Cardiac septum (tissue), 1 donor: ENCODE data around the gene RFXANK. TPM values are rescaled to one million over a fixed set of nuclear protein-coding genes. Genes with fewer than 3 reads are reported as not detected.
A peak's percentile ranks its signal among the peaks of the same experiment; 100 is the strongest.

Experiments
- DNase-seq: peaks from one replicate; pipeline ENCODE4 v3.0.0-alpha.2; 2020; ENCODE audit warnings: low spot score
- intact Hi-C: fragments of 100-400 bp; cut with DNase I; formaldehyde crosslinking; loops from one replicate; pipeline ENCODE4 v1.14.0; 2022
- total RNA-seq: library from RNA; stranded (reverse); fragmentation: NEBNext Ultra II Directional; extraction: Animal tissue kit (Norgen Biotek cat#: 25700); gene quantifications from one replicate; pipeline ENCODE4 v1.2.1, GENCODE V29; 2021
- donor health status: DM: no; HTN: no; CAD: no.

RFXANK gene
- total RNA-seq, 1 donor from 2014 or later, result 29.6 TPM

DNA sequence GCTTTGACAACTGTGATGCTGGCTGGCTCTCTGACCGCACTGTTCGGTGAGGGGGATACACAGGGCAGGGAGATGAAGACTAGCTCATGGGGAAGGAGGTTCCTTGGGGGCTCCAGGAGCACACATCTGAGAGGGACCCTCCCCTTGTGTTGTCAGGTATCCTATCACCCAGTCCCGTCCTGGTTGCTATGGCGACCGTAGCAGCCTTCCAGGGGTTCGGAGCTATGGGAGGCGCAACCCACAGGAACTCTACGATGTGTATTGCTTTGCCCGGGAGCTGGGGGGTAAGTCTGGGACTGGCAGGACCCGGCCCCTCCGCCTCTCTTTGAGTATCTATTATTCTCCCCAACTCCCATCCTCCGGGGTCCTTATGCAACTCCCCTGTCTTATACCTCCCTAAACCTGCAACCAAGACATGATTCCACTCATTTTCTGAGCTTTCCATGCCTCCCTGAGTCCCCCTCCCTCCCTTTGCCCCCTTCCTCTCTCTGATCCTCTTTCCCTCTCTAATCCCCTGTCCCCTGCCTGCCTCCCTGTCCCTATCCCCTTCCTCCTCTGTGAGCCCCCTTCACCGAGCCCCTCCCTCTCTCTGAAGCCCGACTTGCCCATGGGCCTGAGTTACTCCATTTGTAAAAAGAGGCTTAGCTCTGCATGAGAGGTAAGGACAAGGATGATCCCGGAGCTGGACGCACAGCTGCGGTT lies 32.2 kb downstream of the RFXANK start:
- DNase-seq, result no peak
- intact Hi-C loops, result no loop called here

DNA sequence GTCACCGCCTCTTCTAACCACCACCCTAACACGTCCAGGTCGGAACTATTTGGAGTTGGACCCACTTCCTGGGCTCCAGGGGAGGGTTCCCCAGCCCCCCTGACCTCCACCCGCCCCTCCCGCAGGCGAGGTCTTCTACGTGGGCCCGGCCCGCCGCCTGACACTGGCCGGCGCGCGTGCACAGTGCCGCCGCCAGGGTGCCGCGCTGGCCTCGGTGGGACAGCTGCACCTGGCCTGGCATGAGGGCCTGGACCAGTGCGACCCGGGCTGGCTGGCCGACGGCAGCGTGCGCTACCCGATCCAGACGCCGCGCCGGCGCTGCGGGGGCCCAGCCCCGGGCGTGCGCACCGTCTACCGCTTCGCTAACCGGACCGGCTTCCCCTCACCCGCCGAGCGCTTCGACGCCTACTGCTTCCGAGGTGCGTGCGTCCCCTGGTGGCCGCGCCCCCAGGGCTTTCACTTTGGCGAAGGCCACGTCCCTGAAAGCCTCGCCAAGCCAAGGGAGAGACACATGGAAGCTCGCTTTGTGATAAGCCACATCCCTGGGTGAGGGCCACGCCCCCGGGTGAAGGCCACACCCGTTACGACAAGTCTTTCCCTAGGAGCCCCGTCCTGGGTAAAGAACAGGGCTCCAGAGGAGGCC lies 32.9 kb downstream of the RFXANK start:
- DNase-seq, result peak; percentile 88
- intact Hi-C loops, result no loop called here

DNA sequence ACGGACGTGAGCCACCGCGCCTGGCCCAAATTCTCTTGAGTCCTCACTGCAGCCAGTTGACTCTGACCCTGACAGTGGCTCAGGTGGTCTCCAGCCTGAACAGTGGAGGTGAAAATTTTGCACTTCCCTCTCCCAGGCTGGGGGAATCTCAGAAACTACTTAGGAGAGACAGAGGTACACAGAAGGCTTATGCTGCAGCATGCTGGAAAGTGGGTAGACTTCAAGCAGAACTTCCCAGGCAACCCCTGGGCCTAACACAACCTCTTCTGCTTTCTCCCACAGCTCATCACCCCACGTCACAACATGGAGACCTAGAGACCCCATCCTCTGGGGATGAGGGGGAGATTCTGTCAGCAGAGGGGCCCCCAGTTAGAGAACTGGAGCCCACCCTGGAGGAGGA lies 34.1 kb downstream of the RFXANK start:
- intact Hi-C loops, result no loop called here
- DNase-seq, result no peak

DNA sequence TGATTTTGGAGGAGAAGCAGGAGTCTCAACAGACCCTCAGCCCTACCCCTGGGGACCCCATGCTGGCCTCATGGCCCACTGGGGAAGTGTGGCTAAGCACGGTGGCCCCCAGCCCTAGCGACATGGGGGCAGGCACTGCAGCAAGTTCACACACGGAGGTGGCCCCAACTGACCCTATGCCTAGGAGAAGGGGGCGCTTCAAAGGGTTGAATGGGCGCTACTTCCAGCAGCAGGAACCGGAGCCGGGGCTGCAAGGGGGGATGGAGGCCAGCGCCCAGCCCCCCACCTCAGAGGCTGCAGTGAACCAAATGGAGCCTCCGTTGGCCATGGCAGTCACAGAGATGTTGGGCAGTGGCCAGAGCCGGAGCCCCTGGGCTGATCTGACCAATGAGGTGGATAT lies 34.6 kb downstream of the RFXANK start:
- no peak for DNase-seq
- intact Hi-C loops, result no loop called here

DNA sequence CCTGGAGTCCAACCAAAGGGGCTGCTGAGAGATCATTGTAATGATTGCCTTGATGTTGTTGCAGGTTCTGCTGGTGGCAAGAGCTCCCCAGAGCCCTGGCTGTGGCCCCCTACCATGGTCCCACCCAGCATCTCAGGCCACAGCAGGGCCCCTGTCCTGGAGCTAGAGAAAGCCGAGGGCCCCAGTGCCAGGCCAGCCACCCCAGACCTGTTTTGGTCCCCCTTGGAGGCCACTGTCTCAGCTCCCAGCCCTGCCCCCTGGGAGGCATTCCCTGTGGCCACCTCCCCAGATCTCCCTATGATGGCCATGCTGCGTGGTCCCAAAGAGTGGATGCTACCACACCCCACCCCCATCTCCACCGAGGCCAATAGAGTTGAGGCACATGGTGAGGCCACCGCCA lies 35.2 kb downstream of the RFXANK start:
- intact Hi-C loops, result no loop called here
- DNase-seq, result no peak

DNA sequence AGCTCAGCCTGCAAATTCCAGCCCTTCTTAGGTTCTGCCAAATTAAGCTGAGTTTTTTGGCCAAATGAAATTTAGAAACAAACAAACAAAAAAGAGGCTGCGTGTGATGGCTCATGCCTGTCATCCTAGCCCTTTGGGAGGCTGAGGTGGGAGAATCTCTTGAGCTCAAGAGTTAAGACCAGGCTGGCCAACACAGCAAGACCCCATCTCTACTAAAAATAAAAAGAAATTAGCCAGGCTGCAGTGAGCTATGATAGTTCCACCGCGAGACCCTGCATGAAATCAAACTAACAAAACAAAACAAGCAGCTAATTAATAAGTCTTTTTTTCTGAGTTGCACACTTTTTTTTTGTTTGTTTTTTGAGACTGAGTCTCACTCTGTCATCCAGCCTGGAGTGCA lies 37.6 kb downstream of the RFXANK start:
- no peak for DNase-seq
- intact Hi-C loops, result no loop called here

DNA sequence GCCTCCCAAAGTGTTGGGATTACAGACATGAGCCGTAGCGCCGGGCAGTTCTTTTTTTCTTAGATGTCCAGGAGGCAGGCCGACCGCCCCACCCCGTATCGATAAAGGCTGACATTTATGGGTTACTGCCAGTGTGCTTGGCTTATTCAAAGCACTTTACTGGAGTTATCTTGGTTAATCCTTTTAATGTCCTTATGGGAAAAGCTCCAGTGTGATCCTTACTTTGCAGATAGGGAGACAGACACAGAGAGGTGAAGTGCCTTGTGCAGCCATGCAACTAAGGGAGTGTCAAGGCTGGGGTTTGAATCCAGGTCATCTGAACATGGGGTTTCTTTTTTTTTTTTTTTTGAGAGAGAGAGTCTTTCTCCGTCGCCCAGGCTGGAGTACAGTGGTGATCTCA lies 38.9 kb downstream of the RFXANK start:
- intact Hi-C loops, result no loop called here

DNA sequence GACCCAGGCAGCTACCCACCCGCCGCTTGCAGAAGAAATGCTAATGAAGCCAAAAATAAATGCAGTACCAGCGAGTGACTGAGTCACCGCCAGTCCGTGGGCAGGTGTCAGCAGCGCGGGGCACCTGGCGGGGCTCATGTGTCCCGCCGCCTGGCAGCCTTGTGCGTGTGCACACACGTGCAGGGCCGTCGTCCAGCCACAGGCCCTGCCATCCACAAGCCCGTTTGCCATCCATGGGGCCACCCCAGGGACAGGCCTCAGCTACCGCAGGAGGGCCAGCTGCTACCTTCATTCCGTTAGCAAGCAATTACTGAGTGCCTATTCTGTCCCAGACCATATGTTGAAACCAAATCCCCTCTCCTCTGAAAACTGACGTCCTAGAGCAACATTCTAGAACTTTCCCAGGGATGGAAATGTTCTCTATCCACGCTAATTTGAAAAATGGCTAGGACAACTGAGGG lies 40.2 kb downstream of the RFXANK start:
- DNase-seq, result no peak
- intact Hi-C loops, result no loop called here

More for the DNA sequence above, 38.9 kb downstream of the RFXANK start:
- no peak for DNase-seq

DNA sequence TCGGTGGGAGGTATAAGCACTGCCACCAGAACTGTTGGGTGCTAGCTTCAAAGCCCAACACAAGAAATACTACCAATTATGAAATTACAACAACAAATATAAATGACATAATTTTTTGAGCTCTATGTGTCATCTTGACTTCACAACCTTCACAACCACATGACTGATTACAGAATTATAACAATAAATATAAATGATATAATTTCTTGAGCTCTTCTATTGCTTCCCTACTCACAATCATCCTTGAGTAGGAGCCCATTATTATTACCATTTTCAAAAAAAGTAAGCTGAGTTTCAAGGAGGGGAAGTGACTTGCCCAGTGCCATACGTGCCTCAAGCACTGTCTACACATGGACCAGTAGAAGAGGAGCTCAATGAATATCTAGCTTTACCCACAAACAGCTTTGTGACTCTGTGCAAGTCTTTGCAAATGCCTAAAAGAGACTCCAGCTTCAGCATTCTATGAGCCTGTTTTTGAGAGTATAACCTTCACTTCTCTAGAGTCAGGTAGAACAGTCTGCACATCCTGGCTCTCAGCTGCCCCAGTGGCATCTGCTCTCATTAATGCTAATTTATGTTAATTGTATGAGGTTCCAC lies 42.3 kb downstream of the RFXANK start:
- DNase-seq, result no peak
- intact Hi-C loops, result no loop called here

DNA sequence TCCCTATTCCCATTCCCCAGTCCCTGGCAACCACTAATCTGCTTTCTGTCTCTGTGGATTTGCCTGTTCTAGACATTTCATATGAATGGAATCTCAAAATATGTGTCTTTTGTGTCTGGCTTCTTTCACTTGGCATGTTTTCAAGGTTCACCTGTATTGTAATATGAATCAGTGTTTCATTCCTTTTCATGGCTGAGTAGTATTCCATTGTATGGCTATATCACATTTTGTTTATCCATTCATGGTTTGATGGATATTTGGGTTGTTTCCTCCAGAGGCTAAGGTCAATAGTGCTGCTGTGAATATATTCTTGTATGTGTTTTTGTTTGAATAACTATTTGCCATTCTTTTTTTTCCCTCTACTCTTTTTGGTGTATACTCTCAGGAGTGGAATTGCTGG lies 44.1 kb downstream of the RFXANK start:
- intact Hi-C loops, result no loop called here
- DNase-seq, result no peak

DNA sequence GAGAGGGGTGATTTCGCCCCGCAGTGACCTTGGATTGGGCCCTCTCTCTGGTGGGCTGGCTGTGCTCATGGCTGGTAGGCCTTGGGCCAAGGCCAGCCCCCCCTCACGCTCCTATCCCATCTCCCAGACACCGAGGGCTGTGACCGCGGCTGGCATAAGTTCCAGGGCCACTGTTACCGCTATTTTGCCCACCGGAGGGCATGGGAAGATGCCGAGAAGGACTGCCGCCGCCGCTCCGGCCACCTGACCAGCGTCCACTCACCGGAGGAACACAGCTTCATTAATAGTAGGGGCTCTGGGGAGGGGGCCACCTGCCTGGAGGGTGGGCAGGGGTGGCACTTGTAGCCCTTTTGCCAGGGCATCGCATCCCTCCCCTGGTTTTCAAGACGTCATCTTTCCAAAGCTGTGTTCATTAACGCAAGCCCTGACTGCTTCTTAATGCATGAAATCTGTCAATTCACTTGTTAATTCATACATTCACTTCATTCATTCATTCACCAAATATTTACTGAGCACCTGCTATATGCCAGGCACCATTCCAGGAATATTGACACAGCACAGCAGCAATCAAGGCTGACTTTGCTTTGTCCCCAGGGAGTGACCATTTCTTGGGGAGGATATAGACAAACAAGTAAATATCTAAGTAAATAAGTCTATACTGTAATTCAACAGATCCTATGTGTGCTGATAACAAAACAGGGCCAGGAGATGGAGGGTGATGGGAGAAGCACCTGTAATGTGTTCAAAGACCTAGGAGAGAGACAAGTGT lies 46.3 kb downstream of the RFXANK start:
- no peak for DNase-seq
- intact Hi-C loops, result no loop called here

DNA sequence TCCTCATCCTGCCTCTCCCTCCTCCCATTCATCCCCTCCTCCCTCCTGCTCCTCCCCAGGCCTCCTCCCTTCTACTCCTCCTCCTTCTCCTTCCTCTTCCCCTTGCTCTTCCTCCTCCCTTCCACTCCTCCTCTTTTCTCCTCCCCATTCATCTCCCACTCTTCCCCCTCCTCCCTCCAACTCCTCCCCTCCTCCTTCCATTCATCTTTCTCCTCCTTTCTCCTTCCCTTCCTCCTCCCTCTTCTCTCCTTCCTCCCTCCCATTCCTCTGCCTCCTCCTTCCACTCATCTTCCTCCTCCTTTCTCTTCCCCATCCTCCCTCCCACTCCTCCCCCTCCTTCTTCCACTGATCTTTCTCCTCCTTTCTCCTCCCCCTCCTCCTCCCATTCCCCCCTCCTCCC lies 47.6 kb downstream of the RFXANK start:
- intact Hi-C loops, result no loop called here
- DNase-seq, result no peak

DNA sequence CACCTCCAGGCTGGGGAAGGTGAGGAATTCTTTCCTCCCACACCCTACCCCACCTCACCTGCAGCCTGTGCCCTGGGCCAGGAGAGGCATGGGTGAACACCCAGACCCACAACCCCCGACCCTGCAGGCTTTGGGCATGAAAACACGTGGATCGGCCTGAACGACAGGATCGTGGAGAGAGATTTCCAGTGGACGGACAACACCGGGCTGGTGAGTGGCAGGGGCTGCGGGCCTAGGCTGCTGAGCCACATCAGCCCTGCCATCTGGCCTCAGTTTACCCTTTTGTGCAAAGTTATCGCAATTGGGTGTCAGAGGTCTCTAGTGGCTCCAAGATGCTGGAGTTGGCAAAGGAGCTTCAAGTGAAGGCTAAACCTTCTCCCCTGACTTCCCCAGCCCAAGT lies 48.4 kb downstream of the RFXANK start:
- no peak for DNase-seq
- intact Hi-C loops, result no loop called here

DNA sequence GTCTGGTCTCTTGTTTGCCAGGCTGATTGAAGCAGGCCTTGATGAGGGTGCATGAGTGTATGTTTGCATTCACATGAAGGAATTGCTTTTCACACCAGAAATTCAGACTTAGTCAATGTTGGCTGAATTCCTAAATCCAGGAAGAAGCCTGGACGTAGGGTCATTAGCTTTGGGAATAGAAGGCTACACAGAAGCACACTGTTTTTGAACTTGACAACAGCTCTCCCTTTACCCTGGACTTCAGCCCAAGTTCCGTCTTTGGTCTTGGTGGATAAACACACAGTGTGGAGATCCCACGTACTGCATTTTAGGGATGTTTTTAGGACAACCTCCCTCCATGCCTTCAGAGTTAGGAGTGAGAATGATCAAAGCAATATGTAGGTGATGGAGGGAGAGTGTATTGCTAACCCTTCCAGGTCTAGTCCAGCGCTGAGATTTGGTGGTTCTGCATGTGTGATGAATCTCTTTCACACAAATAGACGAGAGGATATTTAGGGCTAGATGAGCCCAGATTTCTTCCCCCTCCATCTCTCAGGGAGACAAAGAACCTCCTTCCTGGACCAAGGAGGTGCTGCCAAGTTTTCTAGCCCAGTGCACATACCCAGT lies 58.2 kb downstream of the RFXANK start:
- no peak for DNase-seq
- intact Hi-C loops, result no loop called here

Other genes with a start within 250 kb of the RFXANK start
- 60.4 TPM for gene SUGP2, start 158.7 kb upstream of the RFXANK start, total RNA-seq
- gene ARMC6, start 158.7 kb upstream of the RFXANK start, total RNA-seq, result 15.9 TPM
- gene SLC25A42, start 128.3 kb upstream of the RFXANK start, total RNA-seq, result 14.9 TPM
- gene TMEM161A, start 53.8 kb upstream of the RFXANK start, total RNA-seq, result 12.2 TPM
- 0.67 TPM for gene MEF2B, start 22.0 kb upstream of the RFXANK start, total RNA-seq
- gene BORCS8, start 106 bp upstream of the RFXANK start, total RNA-seq, result 27.1 TPM
- gene NR2C2AP, start 11.2 kb downstream of the RFXANK start, total RNA-seq, result 6.1 TPM
- gene NCAN, start 19.7 kb downstream of the RFXANK start, total RNA-seq, result not detected
- 0.89 TPM for gene TM6SF2, start 81.0 kb downstream of the RFXANK start, total RNA-seq
- gene SUGP1, start 128.3 kb downstream of the RFXANK start, total RNA-seq, result 41.6 TPM
- gene MAU2, start 128.6 kb downstream of the RFXANK start, total RNA-seq, result 46.8 TPM
- gene GATAD2A, start 213.4 kb downstream of the RFXANK start, total RNA-seq, result 39.9 TPM